Natural killer cell (primary cell): Measurements from ENCODE around the gene GNG2. TPM values are rescaled to one million over a fixed set of nuclear protein-coding genes. Genes with fewer than 3 reads are reported as not detected.

Source experiments
- ATAC-seq, 3 donors: fragments of 150-1000 bp in 2 of 3; fragments of 200-7000 bp in 1 of 3; cut with Tn5 transposase; 1 replicate in 1 of 3; 2 replicates in 2 of 3; pipeline ENCODE4 v1.10.0; 2021; ENCODE audit warnings: mild to moderate bottlenecking in 2 of 3, moderate library complexity in 2 of 3
- DNase-seq, 2 donors: peaks; one replicate each; pipeline versions ENCODE4 v3.0.0 to v3.0.0-alpha.2; 2013 to 2021; ENCODE audit warnings: mixed read lengths in 1 of 2
- H3K27ac ChIP-seq: one replicate; pipeline ENCODE4 v1.5.1; 2013; ENCODE audit warnings: mild to moderate bottlenecking, low read length
- H3K27me3 ChIP-seq: one replicate; pipeline ENCODE4 v1.6.1; 2013; ENCODE audit warnings: low read length; ENCODE audit not compliant: control insufficient read depth, insufficient read depth
- H3K36me3 ChIP-seq: one replicate; pipeline ENCODE4 v1.6.1; 2013; ENCODE audit warnings: low read length; ENCODE audit not compliant: control insufficient read depth, insufficient read depth
- H3K4me1 ChIP-seq: one replicate; pipeline ENCODE4 v1.6.1; 2013; ENCODE audit warnings: low read length; ENCODE audit not compliant: control insufficient read depth, insufficient read depth
- H3K4me3 ChIP-seq: one replicate; pipeline ENCODE4 v1.5.1; 2013; ENCODE audit warnings: low read length
- H3K9me3 ChIP-seq: one replicate; pipeline ENCODE4 v1.6.1; 2013; ENCODE audit warnings: low read length; ENCODE audit not compliant: control insufficient read depth, insufficient read depth
- H3K27ac Mint-ChIP-seq, 2 donors: one replicate each; pipeline ENCODE4 v1.8.0; 2022; ENCODE audit warnings: mild to moderate bottlenecking in 2 of 2, mixed read lengths in 2 of 2, moderate library complexity in 1 of 2
- H3K27me3 Mint-ChIP-seq, 2 donors: one replicate each; pipeline ENCODE4 v1.8.0; 2022; ENCODE audit warnings: low read depth in 2 of 2, mixed read lengths in 2 of 2
- H3K36me3 Mint-ChIP-seq: one replicate; pipeline ENCODE4 v1.8.0; 2022; ENCODE audit warnings: mixed read lengths
- H3K4me1 Mint-ChIP-seq, 2 donors: one replicate each; pipeline ENCODE4 v1.8.0; 2022; ENCODE audit warnings: mixed read lengths in 2 of 2
- H3K4me3 Mint-ChIP-seq: one replicate; pipeline ENCODE4 v1.8.0; 2022; ENCODE audit warnings: mild to moderate bottlenecking, moderate library complexity, mixed read lengths
- H3K9me3 Mint-ChIP-seq, 2 donors: one replicate each; pipeline ENCODE4 v1.8.0; 2022; ENCODE audit warnings: mixed read lengths in 2 of 2
- CTCF ChIP-seq: fragments of 200-600 bp; IDR thresholded peaks from one replicate; pipeline ENCODE4 v1.8.0; 2022; ENCODE audit warnings: antibody characterized with exemption
- WGBS: methylation state at CpG from one replicate; pipeline ENCODE4 v1.1.7; 2013; ENCODE audit warnings: missing lambda C conversion rate; ENCODE audit not compliant: insufficient coverage; 5-methylcytosine and 5-hydroxymethylcytosine counted together
- intact Hi-C: fragments of 100-400 bp; cut with micrococcal nuclease; formaldehyde crosslinking; loops from one replicate; pipeline ENCODE4 v1.14.2; 2022
- total RNA-seq, 4 donors: library from RNA; stranded (reverse); fragments of 120-200 nt in 1 of 4; gene quantifications; one replicate each; pipeline versions ENCODE4 v1.2.3 to v1.2.4, GENCODE V29; 2013 to 2022

Gene GNG2
- total RNA-seq, 3 donors from 2014 or later (not counting 1 experiment from before 2014, with no cell fraction given), result 552 to 653 (median 582) TPM

DNA sequence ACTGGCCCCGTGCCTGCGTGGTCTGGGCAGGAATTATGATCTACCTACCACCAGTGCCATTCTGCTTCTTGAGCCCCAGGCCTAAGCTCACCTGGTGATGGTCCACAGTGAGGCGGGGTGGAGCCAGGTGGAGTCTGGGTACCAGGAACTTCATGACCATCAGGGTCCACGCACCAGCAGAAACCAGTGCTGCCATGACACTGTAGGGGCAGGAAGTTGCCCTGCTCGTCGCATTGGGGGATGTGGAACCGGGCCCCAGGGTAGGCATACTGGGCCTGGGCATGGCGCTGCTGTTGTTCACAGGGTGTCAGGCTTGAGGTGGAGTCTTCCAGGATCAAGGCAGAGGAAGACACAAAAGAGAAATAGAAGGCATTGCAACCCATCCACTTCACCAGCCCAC, 158.6 kb downstream of the GNG2 start:
- no peak for ATAC-seq
- Mint-ChIP-seq H3K9me3 (no peaks in the 10 kb centered on the region), H3K27me3 (peaks cover 8 to 11% of the 10 kb centered on the region in 2 donors), H3K27ac (no peak overlapping the region), H3K4me3 (no peak overlapping the region), H3K4me1 (peaks cover 0 to 4% of the 10 kb centered on the region in 2 donors), H3K36me3 (no peaks in the 10 kb centered on the region)
- H3K36me3 ChIP-seq, result no peaks in the 10 kb centered on the region
- no peaks in the 10 kb centered on the region for H3K9me3 ChIP-seq
- H3K27ac ChIP-seq, result no peak overlapping the region
- WGBS, result 93% methylated on average over 8 of the region's 8 CpGs
- H3K4me3 ChIP-seq, result no peak overlapping the region
- H3K27me3 ChIP-seq, result no peaks in the 10 kb centered on the region
- DNase-seq, result no peak
- intact Hi-C loops, result no loop called here
- H3K4me1 ChIP-seq, result no peaks in the 10 kb centered on the region
- no peak for TF ChIP-seq CTCF

Other genes with a start within 250 kb of the GNG2 start
- 1 to 10 TPM; 1.5 to 3.8 (median 2.3) TPM for gene FRMD6, start 208.7 kb upstream of the GNG2 start, total RNA-seq
- 10 to 100 TPM; 84.3 to 96.5 (median 92.7) TPM for gene RTRAF, start 128.9 kb downstream of the GNG2 start, total RNA-seq
- under 1 TPM; 0.36 to 0.80 (median 0.40) TPM for gene NID2, start 208.4 kb downstream of the GNG2 start, total RNA-seq